IMR-90 (cell line): ENCODE results near the gene KCNIP1. TPM values are rescaled to one million over a fixed set of nuclear protein-coding genes. Genes with fewer than 3 reads are reported as not detected.

Experiments
- ATAC-seq: fragments of 200-7000 bp; cut with Tn5 transposase; 2 replicates; pipeline ENCODE4 v1.9.1; 2020; ENCODE audit warnings: low read depth, mild to moderate bottlenecking, moderate library complexity
- BruUV-seq: library from RNA; stranded (reverse); fragments of 400-500 nt; replicated peaks from 2 replicates; lab custom pipeline; 2021; lab: Mats Ljungman, UMichigan
- CTCF ChIA-PET: fragments of 300-600 bp; formaldehyde crosslinking; extraction: SDS; loops from one replicate; lab custom pipeline; 2021; ENCODE audit warnings: antibody characterized with exemption; lab: Yijun Ruan, JAX
- POLR2A ChIA-PET: fragments of 300-600 bp; sonication (Branson Sonifier 250); formaldehyde crosslinking; loops from one replicate; lab custom pipeline; 2022; ENCODE audit warnings: antibody characterized with exemption; ENCODE audit not compliant: unreplicated experiment; lab: Charles Lee
- DNase-seq: peaks from one replicate; pipeline ENCODE4 v3.0.0; 2013
- H2AFZ ChIP-seq: replicated peaks from 2 replicates; pipeline ENCODE3; 2013; ENCODE audit warnings: low read length, mild to moderate bottlenecking; ENCODE audit not compliant: poor library complexity
- H2AK5ac ChIP-seq: 2 replicates; pipeline ENCODE4 v1.6.1; 2013; ENCODE audit warnings: low read depth, low read length, inconsistent platforms
- H2AK9ac ChIP-seq: replicated peaks from 2 replicates; pipeline ENCODE3; 2013; ENCODE audit warnings: mild to moderate bottlenecking, low read depth, low read length, moderate library complexity; ENCODE audit not compliant: poor library complexity
- H2BK120ac ChIP-seq: 2 replicates; pipeline ENCODE4 v1.6.1; 2013; ENCODE audit warnings: low read depth, low read length, inconsistent platforms
- H2BK15ac ChIP-seq: 3 replicates; pipeline ENCODE4 v1.6.1; 2013; ENCODE audit warnings: low read depth, low read length, inconsistent platforms
- H2BK20ac ChIP-seq: 2 replicates; pipeline ENCODE4 v1.6.1; 2013; ENCODE audit warnings: low read depth, mild to moderate bottlenecking, inconsistent platforms, low read length, moderate library complexity
- H2BK5ac ChIP-seq: 2 replicates; pipeline ENCODE4 v1.6.1; 2013; ENCODE audit warnings: mild to moderate bottlenecking, low read depth, low read length, inconsistent platforms; ENCODE audit not compliant: poor library complexity, severe bottlenecking
- H3K14ac ChIP-seq: replicated peaks from 2 replicates; pipeline ENCODE4 v1.6.1; 2013; ENCODE audit warnings: low read depth, low read length, inconsistent platforms
- H3K18ac ChIP-seq: 2 replicates; pipeline ENCODE4 v1.6.1; 2013; ENCODE audit warnings: low read depth, low read length, control low read depth
- H3K23ac ChIP-seq: 2 replicates; pipeline ENCODE4 v1.6.1; 2013; ENCODE audit warnings: low read depth, low read length, inconsistent platforms
- H3K27ac ChIP-seq: 2 replicates; pipeline ENCODE4 v1.5.1; 2013; ENCODE audit warnings: mild to moderate bottlenecking, control low read depth, low read length; ENCODE audit not compliant: insufficient read depth
- H3K27me3 ChIP-seq: 2 replicates; pipeline ENCODE4 v1.6.1; 2013; ENCODE audit warnings: low read length; ENCODE audit not compliant: control insufficient read depth, insufficient read depth
- H3K36me3 ChIP-seq: 2 replicates; pipeline ENCODE4 v1.6.1; 2013; ENCODE audit warnings: low read length, mixed read lengths; ENCODE audit not compliant: control insufficient read depth, insufficient read depth
- H3K4ac ChIP-seq: 2 replicates; pipeline ENCODE4 v1.6.1; 2013; ENCODE audit warnings: low read depth, low read length, inconsistent platforms
- H3K4me1 ChIP-seq: 2 replicates; pipeline ENCODE4 v1.6.1; 2013; ENCODE audit warnings: low read length, mixed read lengths; ENCODE audit not compliant: control insufficient read depth, insufficient read depth
- H3K4me2 ChIP-seq: 2 replicates; pipeline ENCODE4 v1.6.1; 2013; ENCODE audit warnings: low read depth, mild to moderate bottlenecking, control low read depth, low read length, moderate library complexity
- H3K4me3 ChIP-seq: 2 replicates; pipeline ENCODE4 v1.5.1; 2013; ENCODE audit warnings: low read depth, mild to moderate bottlenecking, control low read depth, low read length, moderate library complexity; ENCODE audit not compliant: insufficient read depth
- H3K56ac ChIP-seq: 2 replicates; pipeline ENCODE4 v1.6.1; 2013; ENCODE audit warnings: low read length, inconsistent platforms; ENCODE audit not compliant: insufficient read depth; ENCODE audit errors: extremely low read depth
- H3K79me1 ChIP-seq, 2 experiments: 2 replicates each; pipeline ENCODE4 v1.6.1; 2013; ENCODE audit warnings: low read length in 2 of 2, inconsistent platforms in 1 of 2, low read depth in 1 of 2
- H3K9ac ChIP-seq: 2 replicates; pipeline ENCODE4 v1.6.1; 2013; ENCODE audit warnings: low read depth, low read length, control low read depth
- H3K9me1 ChIP-seq: 2 replicates; pipeline ENCODE4 v1.6.1; 2013; ENCODE audit warnings: low read length, inconsistent platforms; ENCODE audit not compliant: insufficient read depth
- H3K9me3 ChIP-seq: 2 replicates; pipeline ENCODE4 v1.6.1; 2013; ENCODE audit warnings: low read length; ENCODE audit not compliant: control insufficient read depth, insufficient read depth
- H4K20me1 ChIP-seq: 2 replicates; pipeline ENCODE4 v1.6.1; 2013; ENCODE audit warnings: low read length, inconsistent platforms; ENCODE audit not compliant: insufficient read depth
- H4K5ac ChIP-seq: 2 replicates; pipeline ENCODE4 v1.6.1; 2013; ENCODE audit warnings: mild to moderate bottlenecking, low read depth, low read length, control low read depth
- H4K8ac ChIP-seq, 2 experiments: 2 replicates each; pipeline ENCODE4 v1.6.1; 2013; ENCODE audit warnings: low read depth in 2 of 2, low read length in 2 of 2, control low read depth in 1 of 2, inconsistent platforms in 1 of 2
- H4K91ac ChIP-seq: 2 replicates; pipeline ENCODE4 v1.6.1; 2013; ENCODE audit warnings: low read depth, low read length, inconsistent platforms; ENCODE audit not compliant: insufficient read depth
- BHLHE40 ChIP-seq: fragments of 150-350 bp; IDR thresholded peaks from 2 replicates; pipeline ENCODE4 v1.6.1; 2016; ENCODE audit warnings: mild to moderate bottlenecking, low read depth, low read length
- CEBPB ChIP-seq: IDR thresholded peaks from 2 replicates; pipeline ENCODE4 v1.6.1; 2012; ENCODE audit warnings: low read depth, low read length, improper control_type of control experiment
- CHD1 ChIP-seq: IDR thresholded peaks from 2 replicates; pipeline ENCODE4 v1.6.1; 2012; ENCODE audit warnings: low read depth, low read length, improper control_type of control experiment
- FOS ChIP-seq: fragments of 150-350 bp; IDR thresholded peaks from 2 replicates; pipeline ENCODE4 v1.6.1; 2016; ENCODE audit warnings: low read depth, low read length
- MAZ ChIP-seq: IDR thresholded peaks from 2 replicates; pipeline ENCODE4 v1.6.1; 2012; ENCODE audit warnings: low read depth, mild to moderate bottlenecking, low read length, improper control_type of control experiment, moderate library complexity, borderline replicate concordance
- MXI1 ChIP-seq: IDR thresholded peaks from 2 replicates; pipeline ENCODE4 v1.6.1; 2012; ENCODE audit warnings: low read depth, mild to moderate bottlenecking, low read length, moderate library complexity, borderline replicate concordance
- NFE2L2 ChIP-seq: fragments of 150-350 bp; IDR thresholded peaks from 2 replicates; pipeline ENCODE4 v1.6.1; 2016; ENCODE audit warnings: low read depth, mild to moderate bottlenecking, low read length
- POLR2A ChIP-seq: IDR thresholded peaks from 2 replicates; pipeline ENCODE4 v1.6.1; 2012; ENCODE audit warnings: mild to moderate bottlenecking, low read depth, low read length
- RAD21 ChIP-seq: IDR thresholded peaks from 2 replicates; pipeline ENCODE4 v1.6.1; 2012; ENCODE audit warnings: low read length, improper control_type of control experiment
- RCOR1 ChIP-seq: IDR thresholded peaks from 2 replicates; pipeline ENCODE4 v1.6.1; 2012; ENCODE audit warnings: mild to moderate bottlenecking, low read length, improper control_type of control experiment; ENCODE audit not compliant: insufficient replicate concordance
- RFX5 ChIP-seq: IDR thresholded peaks from 2 replicates; pipeline ENCODE4 v1.8.0; 2012; ENCODE audit warnings: low read depth, mild to moderate bottlenecking, low read length, moderate library complexity
- SMC3 ChIP-seq: fragments of 150-350 bp; IDR thresholded peaks from 2 replicates; pipeline ENCODE4 v1.6.1; 2016; ENCODE audit warnings: low read depth, mild to moderate bottlenecking, antibody characterized with exemption, low read length, moderate library complexity
- WGBS, 2 experiments: methylation state at CpG; one replicate each; pipeline versions ENCODE4 v1.1.5 to v1.1.7; 2013; ENCODE audit warnings: missing lambda C conversion rate in 2 of 2; ENCODE audit not compliant: insufficient read length in 1 of 2; ENCODE audit errors: extremely low coverage in 2 of 2; 5-methylcytosine and 5-hydroxymethylcytosine counted together
- dilution Hi-C: fragments of 300-500 bp; cut with HindIII; formaldehyde crosslinking; loops from one replicate; pipeline ENCODE4 v1.14.3; 2018; ENCODE audit warnings: low sequenced_read_pairs; ENCODE audit not compliant: unreplicated experiment
- in situ Hi-C: fragments of 300-500 bp; cut with MboI; formaldehyde crosslinking; loops from 3 replicates; pipeline ENCODE4 v1.14.3; 2019; ENCODE audit warnings: low sequenced_read_pairs, inconsistent platforms, mixed read lengths
- intact Hi-C: fragments of 100-400 bp; cut with micrococcal nuclease; formaldehyde crosslinking; loops from 2 replicates; pipeline ENCODE4 v1.10.0; 2022
- polyA plus RNA-seq, 3 experiments: library from polyadenylated mRNA; depleted of rRNA; stranded (reverse); fragments of >200 nt; gene quantifications; 2 replicates each; pipeline ENCODE4 v1.2.3, GENCODE V29; 2012; ENCODE audit warnings: low replicate concordance in 1 of 3
- total RNA-seq: library from RNA; depleted of rRNA; stranded (reverse); fragments of >200 nt; gene quantifications from 2 replicates; pipeline ENCODE4 v1.2.3, GENCODE V29; 2012
- TF ChIP-seq, protein P1 (sequence below): fragments of 150-350 bp; IDR thresholded peaks from 2 replicates; pipeline ENCODE4 v1.6.1; 2016; ENCODE audit warnings: low read depth, mild to moderate bottlenecking, low read length, moderate library complexity, borderline replicate concordance
- TF ChIP-seq, protein P2 (sequence below): conservative IDR thresholded peaks from 2 replicates; pipeline ENCODE4 v1.5.1; 2012; ENCODE audit warnings: mild to moderate bottlenecking, low read depth, low read length, improper control_type of control experiment
- TF ChIP-seq, protein P3 (sequence below): fragments of 150-350 bp; IDR thresholded peaks from 2 replicates; pipeline ENCODE4 v1.6.1; 2017; ENCODE audit warnings: mild to moderate bottlenecking, antibody characterized with exemption, low read length, low read depth

KCNIP1 gene
- total and polyA plus RNA-seq, 2 of the 4 experiments (the other 2 are of a cell fraction) = not detected

DNA sequence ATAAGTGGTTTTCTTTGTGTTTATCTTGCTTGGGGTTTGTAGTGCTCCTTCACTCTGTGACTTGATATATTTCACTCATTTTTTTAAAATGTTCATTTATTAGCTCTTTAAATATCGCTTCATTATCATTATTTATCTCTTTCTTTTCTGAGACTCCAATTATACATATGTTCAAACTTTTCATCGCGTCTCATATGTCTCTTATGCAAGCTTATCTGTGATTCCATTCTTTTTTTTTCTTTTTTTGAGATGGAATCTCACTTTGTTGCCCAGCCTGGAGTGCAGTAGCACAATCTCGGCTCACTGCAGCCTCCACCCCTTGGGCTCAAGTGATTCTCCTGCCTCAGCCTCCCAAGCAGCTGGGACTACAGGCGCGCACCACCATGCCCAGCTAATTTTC is 205.8 kb downstream of the KCNIP1 start:
- WGBS, 2 experiments = 80% methylated on average over 2 of the region's 6 CpGs; no CpG with 5 or more reads in 1 of the 2 experiments
- Histone ChIP-seq H3K27me3 (no peaks in the 10 kb centered on the region), H3K9ac (no peak overlapping the region), H3K9me3 (no peaks in the 10 kb centered on the region), H2BK15ac (no peak overlapping the region), H2AK9ac (no peak overlapping the region), H3K4me3 (no peak overlapping the region), H4K5ac (no peak overlapping the region), H4K8ac (no peak overlapping the region), H4K20me1 (no peaks in the 10 kb centered on the region), H3K18ac (no peak overlapping the region), H3K36me3 (no peaks in the 10 kb centered on the region), H3K27ac (no peak overlapping the region), H3K9me1 (no peaks in the 10 kb centered on the region), H3K4me1 (no peaks in the 10 kb centered on the region), H3K79me1 (no peaks in the 10 kb centered on the region), H2BK120ac (no peak overlapping the region), H2BK20ac (no peak overlapping the region), H2AK5ac (no peak overlapping the region), H4K91ac (no peak overlapping the region), H3K4me2 (no peak overlapping the region), H3K56ac (no peak overlapping the region), H2AFZ (no peak overlapping the region), H3K23ac (no peak overlapping the region), H3K14ac (no peak overlapping the region), H3K4ac (no peak overlapping the region), H2BK5ac (no peak overlapping the region)
- BruUV-seq = no TSS peak
- POLR2A ChIA-PET = no interaction called here
- in situ Hi-C loops (no loop called here), intact Hi-C loops (no loop called here), dilution Hi-C loops (no loop called here)
- no peak for DNase-seq
- TF ChIP-seq POLR2A = no peak
- TF ChIP-seq, protein P1, sequence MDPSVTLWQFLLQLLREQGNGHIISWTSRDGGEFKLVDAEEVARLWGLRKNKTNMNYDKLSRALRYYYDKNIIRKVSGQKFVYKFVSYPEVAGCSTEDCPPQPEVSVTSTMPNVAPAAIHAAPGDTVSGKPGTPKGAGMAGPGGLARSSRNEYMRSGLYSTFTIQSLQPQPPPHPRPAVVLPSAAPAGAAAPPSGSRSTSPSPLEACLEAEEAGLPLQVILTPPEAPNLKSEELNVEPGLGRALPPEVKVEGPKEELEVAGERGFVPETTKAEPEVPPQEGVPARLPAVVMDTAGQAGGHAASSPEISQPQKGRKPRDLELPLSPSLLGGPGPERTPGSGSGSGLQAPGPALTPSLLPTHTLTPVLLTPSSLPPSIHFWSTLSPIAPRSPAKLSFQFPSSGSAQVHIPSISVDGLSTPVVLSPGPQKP = no peak
- no peak for TF ChIP-seq CHD1
- no peak for TF ChIP-seq RCOR1
- TF ChIP-seq SMC3 = no peak
- TF ChIP-seq RFX5 = no peak
- TF ChIP-seq FOS = no peak
- no peak for TF ChIP-seq MXI1
- TF ChIP-seq, protein P2, sequence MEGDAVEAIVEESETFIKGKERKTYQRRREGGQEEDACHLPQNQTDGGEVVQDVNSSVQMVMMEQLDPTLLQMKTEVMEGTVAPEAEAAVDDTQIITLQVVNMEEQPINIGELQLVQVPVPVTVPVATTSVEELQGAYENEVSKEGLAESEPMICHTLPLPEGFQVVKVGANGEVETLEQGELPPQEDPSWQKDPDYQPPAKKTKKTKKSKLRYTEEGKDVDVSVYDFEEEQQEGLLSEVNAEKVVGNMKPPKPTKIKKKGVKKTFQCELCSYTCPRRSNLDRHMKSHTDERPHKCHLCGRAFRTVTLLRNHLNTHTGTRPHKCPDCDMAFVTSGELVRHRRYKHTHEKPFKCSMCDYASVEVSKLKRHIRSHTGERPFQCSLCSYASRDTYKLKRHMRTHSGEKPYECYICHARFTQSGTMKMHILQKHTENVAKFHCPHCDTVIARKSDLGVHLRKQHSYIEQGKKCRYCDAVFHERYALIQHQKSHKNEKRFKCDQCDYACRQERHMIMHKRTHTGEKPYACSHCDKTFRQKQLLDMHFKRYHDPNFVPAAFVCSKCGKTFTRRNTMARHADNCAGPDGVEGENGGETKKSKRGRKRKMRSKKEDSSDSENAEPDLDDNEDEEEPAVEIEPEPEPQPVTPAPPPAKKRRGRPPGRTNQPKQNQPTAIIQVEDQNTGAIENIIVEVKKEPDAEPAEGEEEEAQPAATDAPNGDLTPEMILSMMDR = no peak
- TF ChIP-seq, protein P3, sequence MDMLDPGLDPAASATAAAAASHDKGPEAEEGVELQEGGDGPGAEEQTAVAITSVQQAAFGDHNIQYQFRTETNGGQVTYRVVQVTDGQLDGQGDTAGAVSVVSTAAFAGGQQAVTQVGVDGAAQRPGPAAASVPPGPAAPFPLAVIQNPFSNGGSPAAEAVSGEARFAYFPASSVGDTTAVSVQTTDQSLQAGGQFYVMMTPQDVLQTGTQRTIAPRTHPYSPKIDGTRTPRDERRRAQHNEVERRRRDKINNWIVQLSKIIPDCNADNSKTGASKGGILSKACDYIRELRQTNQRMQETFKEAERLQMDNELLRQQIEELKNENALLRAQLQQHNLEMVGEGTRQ = no peak
- no peak for TF ChIP-seq BHLHE40
- TF ChIP-seq MAZ = no peak
- no peak for TF ChIP-seq NFE2L2
- TF ChIP-seq CEBPB = no peak
- TF ChIP-seq RAD21 = no peak
- CTCF ChIA-PET = no interaction called here
- ATAC-seq = no peak
